GM18951 (cell line): ENCODE results near the gene SLC38A11.
"Not testable (repeated sequence)": the region's sequence is repeated elsewhere in the genome, so short reads cannot be mapped to it uniquely, and the experiment has no call there.

Source experiments
- POLR2A ChIP-seq: IDR thresholded peaks from 4 replicates; pipeline ENCODE4 v1.6.1; 2011; ENCODE audit warnings: mild to moderate bottlenecking; ENCODE audit not compliant: insufficient read length, insufficient read depth; ENCODE audit errors: extremely low read depth
- in situ Hi-C: fragments of 300-500 bp; cut with MboI; formaldehyde crosslinking; loops from one replicate; pipeline ENCODE4 v1.12.0; 2022; ENCODE audit warnings: low sequenced_read_pairs, mixed read lengths, inconsistent platforms; ENCODE audit not compliant: unreplicated experiment

The SLC38A11 gene

DNA sequence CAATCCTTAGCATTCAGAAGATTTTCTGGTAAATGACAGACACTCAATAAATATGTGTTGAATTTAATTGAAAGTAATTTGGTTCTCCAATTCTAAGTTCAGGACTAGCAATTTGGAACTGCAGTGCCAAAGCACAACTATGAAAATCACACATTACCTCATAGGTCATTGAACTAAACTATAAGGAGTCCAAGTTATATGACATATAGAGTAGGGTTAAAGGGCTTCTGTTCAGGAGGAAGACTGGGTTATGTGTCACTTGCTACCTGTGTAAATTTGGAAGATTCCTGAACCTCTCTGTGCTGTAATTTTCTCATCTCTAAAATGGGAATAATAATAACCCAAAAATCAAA is 85.9 kb downstream of the SLC38A11 start:
- TF ChIP-seq POLR2A = no peak
- in situ Hi-C loops = no loop called here

DNA sequence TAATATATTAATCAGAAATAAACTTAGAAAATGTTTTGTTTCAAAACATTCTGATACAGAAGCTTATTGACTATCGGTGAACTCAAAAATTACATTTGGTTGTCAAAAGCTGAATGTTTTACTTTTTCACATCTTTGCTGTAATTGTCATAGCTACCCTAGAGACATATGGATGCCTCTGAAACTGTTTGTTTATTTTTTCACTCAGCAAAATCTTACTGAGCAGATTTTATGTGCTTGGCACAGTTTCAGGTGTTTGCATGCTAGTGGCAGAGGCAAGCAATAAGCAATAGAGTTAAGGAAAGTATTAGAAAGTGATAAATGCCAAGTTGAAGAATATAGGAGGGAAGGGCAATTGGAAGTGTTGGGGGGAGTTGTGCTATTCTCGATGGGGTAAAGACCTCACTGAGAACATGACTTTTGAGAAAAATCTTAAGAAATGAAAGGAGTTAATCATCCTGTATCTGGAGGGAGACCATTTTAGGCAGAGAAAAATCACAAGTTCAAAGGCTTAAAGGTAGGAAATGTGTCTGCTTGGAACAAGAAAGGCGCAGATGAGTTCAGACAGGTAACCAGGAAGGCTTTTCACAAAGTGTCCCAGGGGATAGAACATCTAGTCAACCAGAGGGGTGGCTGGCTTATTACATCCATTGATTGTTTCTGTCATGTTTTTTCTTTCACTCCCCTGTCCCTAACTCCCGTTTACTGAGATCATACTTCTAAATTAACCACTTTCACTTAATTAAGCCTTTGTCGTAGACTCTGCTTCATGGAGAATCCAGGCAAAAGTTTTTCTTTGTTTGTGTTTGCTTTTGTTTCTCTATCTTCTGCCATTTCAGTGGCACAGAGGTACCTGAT is 86.5 kb downstream of the SLC38A11 start:
- TF ChIP-seq POLR2A = no peak
- in situ Hi-C loops = no loop called here

DNA sequence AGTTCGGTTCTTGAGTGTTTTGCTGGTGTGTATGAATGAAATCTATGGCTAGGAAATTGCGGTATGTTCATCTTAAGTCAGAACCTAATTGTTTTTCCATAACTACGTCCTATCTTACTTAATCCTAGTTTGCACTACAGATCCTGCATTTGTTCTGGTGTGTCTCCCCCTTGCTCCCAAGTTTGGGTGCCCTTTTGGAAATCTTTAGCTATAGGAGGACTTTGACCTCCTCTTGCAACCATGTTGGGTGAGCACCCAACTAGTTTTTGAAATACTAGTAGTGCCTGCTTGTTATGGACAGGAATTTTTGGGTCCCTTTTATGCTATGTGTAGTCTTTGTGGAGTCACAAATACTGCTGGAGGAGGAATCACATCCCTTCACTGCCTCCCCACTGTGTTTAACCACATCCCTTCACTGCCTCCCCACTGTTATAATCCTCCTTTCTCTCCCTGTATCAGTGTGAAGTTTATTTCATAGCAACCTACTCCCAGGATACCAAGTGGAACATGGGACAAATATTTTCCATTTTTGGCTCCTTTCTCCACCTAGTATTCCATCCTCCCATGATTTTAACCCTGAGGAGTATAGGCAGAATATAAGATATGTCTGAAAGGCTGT is 87.4 kb downstream of the SLC38A11 start:
- no peak for TF ChIP-seq POLR2A
- in situ Hi-C loops = no loop called here

GRCh38 chr2:164866381-164866780 is 88.9 kb downstream of the SLC38A11 start:
- in situ Hi-C loops = not testable (repeated sequence)

- in situ Hi-C loops = no loop called here
- no peak for TF ChIP-seq POLR2A
Observed at GRCh38 chr2:164860694-164861042, 94.7 kb downstream of the SLC38A11 start.

GRCh38 chr2:164859906-164860693 is 95.2 kb downstream of the SLC38A11 start:
- in situ Hi-C loops = not testable (repeated sequence)

GRCh38 chr2:164859251-164859818 is 96.0 kb downstream of the SLC38A11 start:
- in situ Hi-C loops = no loop called here
- no peak for TF ChIP-seq POLR2A

DNA sequence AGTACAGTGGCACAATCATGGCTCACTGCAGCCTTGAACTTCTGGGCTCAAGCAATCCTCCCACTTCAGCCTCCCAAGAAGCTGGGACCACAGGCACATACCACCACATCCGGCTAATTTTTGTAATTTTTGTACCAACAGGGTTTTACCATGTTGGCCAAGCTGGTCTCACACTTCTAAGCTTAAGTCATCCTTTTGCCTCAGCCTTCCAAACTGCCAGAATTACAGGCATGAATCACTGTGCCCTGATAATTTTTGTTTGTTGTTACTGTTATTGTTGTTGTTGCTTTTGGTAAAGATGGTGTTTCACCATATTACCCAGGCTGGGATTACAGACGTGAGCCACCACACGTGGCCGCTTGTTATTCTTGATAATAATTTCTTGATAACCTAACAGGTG is 103.2 kb downstream of the SLC38A11 start:
- in situ Hi-C loops = no loop called here
- no peak for TF ChIP-seq POLR2A

DNA sequence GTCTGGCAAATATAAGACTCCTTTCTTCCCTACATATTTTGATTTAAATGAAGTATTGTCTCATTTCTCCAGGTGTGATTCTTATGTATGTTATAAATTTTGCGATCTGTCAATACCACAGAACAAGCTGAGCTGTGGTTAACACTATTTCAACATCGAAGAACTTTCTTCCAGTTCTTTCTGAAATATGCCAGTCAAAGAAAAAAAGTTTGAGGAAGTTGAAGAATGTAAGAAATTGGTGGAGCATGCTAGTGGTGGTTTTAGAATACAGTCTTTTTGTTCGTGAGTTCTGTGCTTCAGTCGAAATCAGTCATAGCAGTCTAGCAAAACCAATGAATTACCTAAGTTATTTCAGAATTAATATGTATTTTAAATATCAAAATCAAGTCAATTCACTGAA is 105.1 kb downstream of the SLC38A11 start:
- in situ Hi-C loops = no loop called here
- TF ChIP-seq POLR2A = no peak

DNA sequence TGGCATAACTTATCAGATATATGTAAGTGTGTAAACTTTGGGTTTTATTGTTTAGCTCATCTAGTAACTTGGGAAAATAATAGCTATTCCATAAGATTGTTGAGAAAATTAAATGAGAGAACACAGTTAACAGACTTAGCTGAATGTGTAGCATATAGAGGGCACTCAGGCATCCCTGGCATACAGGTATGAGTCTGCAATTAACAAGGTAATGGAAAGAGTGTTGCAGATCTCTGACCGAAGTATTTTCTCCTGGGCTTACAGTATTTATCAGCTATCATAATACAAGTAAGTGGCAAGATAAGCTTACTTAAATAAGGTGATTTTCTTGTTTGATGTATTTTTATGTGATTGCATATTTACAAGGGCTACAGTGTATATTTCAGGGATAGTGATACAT is 105.8 kb downstream of the SLC38A11 start:
- in situ Hi-C loops = no loop called here
- TF ChIP-seq POLR2A = no peak

- in situ Hi-C loops = no loop called here
- TF ChIP-seq POLR2A = no peak
Observed at GRCh38 chr2:164847981-164848741, 107.2 kb downstream of the SLC38A11 start.

DNA sequence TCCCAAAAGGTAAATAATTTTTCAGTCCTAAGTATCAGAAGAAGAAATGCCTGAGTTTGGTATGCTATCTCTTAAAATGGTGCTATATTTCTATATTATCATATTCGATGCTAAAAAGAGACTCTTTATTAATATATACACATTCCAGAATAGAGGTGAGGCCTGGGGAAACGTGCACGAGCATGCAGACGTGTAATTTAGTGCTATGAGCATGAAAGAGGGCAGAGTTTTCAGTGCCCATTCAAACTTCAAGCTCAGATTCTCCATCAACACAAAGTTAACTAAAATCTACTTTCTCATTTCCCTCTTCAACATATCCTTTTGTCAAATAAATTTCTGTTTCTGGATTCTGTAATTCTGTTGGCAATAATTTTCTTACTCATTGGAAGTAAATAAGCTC is 108.0 kb downstream of the SLC38A11 start:
- in situ Hi-C loops = no loop called here
- no peak for TF ChIP-seq POLR2A

DNA sequence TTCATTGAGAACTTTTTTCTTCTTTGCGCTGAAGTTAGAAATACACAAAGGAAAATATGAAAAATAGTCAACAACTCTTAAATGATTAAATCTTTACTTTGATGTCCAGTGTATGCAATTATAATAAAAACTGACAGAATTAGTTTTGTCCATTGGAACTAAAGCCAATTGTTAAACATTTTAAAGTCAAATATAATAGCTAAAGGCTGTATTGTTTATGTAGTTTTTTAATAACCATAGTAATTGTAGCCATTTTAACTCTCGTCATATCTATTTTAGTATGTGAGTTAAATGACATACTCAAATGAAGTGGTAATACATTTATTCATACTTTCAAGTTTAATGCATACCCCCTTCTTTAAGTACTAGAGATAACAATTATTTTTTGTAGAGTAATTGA is 109.0 kb downstream of the SLC38A11 start:
- in situ Hi-C loops = no loop called here
- no peak for TF ChIP-seq POLR2A
